Omental fat pad (tissue), 4 donors: ENCODE results near the gene RHNO1. TPM values are rescaled to one million over a fixed set of nuclear protein-coding genes. Genes with fewer than 3 reads are reported as not detected.

Experiments
- ATAC-seq: fragments of 150-250 bp; one replicate; pipeline ENCODE4 v1.9.1; 2016; ENCODE audit warnings: mild to moderate bottlenecking, moderate library complexity; ENCODE audit not compliant: low FRiP score
- DNase-seq: peaks from one replicate; pipeline ENCODE4 v3.0.0-alpha.2; 2019; ENCODE audit warnings: low spot score
- total RNA-seq, 4 donors: library from RNA; depleted of rRNA; stranded (reverse); fragments of >200 nt; gene quantifications; one replicate each; pipeline ENCODE4 v1.1.0, GENCODE V29; 2016
- TF ChIP-seq, protein P1 (sequence below), 3 donors: fragments of 450-650 bp; IDR thresholded peaks; one replicate each; pipeline ENCODE4 v1.5.1; 2016 to 2017; ENCODE audit warnings: antibody characterized with exemption in 3 of 3, mild to moderate bottlenecking in 3 of 3, moderate library complexity in 2 of 3

Gene RHNO1
- total RNA-seq, 4 donors from 2014 or later: 4.6 to 8.8 (median 6.1) TPM

- DNase-seq (no peak), ATAC-seq (no peak)
- TF ChIP-seq, protein P1, sequence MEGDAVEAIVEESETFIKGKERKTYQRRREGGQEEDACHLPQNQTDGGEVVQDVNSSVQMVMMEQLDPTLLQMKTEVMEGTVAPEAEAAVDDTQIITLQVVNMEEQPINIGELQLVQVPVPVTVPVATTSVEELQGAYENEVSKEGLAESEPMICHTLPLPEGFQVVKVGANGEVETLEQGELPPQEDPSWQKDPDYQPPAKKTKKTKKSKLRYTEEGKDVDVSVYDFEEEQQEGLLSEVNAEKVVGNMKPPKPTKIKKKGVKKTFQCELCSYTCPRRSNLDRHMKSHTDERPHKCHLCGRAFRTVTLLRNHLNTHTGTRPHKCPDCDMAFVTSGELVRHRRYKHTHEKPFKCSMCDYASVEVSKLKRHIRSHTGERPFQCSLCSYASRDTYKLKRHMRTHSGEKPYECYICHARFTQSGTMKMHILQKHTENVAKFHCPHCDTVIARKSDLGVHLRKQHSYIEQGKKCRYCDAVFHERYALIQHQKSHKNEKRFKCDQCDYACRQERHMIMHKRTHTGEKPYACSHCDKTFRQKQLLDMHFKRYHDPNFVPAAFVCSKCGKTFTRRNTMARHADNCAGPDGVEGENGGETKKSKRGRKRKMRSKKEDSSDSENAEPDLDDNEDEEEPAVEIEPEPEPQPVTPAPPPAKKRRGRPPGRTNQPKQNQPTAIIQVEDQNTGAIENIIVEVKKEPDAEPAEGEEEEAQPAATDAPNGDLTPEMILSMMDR (IDR thresholded peaks at IDR 0.05): no peak
Measured at GRCh38 chr12:2835691-2836403, 41.2 kb upstream of the RHNO1 start.

- ATAC-seq: no peak
- TF ChIP-seq, protein P1 (IDR thresholded peaks at IDR 0.05): no peak
- DNase-seq: no peak
Measured at GRCh38 chr12:2836574-2836973, 40.4 kb upstream of the RHNO1 start.

DNA sequence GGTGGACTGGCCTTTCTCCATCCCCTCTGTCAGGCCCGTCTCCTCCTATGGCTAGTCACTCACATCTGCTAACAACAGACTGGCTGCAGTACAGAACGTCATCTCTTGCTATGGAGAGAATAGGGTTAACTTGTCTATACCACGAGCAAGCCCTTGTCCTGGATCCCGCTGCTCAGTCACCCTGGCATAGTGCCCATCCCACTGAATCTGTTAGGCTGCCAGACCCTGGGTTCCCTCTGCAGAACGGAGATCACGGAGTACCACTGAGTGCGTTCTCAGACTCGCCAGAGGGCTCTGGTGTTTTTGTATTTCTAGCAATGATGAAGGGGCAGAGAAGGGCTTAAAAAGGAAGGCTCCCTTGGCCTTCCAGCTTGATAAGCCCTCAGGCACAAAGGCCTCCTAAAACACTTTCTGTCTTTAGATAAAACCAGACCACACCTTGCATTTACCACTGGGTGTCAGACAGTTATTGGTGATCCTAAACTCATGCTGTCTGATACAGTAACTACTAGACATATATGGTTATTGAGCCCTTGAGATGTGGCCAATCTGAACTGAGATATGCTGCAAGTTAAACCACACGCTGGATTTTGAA, 35.9 kb upstream of the RHNO1 start:
- TF ChIP-seq, protein P1 (IDR thresholded peaks at IDR 0.05): no peak
- ATAC-seq: no peak

DNA sequence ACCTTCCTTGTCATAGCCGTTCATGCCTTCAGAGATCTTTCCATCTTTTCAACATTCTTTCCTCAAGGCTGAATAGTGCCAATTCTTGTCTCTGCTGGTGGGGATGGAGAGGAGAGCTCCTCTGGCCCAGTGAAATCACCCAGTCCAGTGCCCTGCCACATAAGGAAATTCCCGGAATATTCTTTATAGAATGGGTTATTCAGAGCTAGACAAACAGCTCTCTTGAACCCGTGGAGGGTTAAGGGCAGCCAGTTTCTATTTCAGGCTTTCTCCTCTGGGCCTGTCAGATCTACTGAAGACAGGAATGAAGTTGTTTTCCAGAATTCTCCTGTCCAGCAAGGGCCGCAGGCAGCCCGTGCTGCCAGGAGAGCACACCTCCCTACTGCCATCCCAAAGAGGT, 34.1 kb upstream of the RHNO1 start:
- TF ChIP-seq, protein P1 (IDR thresholded peaks at IDR 0.05): no peak
- no peak for ATAC-seq
- DNase-seq: no peak

More for the DNA sequence above, 35.9 kb upstream of the RHNO1 start:
- no peak for DNase-seq

DNA sequence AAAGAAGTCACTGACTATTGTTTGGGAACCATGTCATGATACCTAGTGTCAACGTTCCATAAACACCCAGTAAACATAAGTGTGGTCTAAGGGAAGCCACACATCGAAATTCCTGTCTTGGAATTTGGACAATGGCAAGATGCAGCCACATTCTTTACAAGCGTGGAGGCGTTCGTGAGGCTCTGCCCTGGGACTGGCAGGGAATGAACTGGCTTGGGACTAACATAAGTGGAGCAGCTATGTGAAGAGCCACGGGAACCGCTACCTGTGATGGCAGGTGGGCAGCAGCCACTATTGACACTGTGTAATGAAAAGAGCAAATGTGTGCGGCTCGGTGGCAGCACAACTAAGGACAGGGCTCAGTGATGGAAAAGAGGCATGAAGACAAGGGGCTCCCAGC, 32.2 kb upstream of the RHNO1 start:
- ATAC-seq: no peak
- TF ChIP-seq, protein P1 (IDR thresholded peaks at IDR 0.05): no peak
- no peak for DNase-seq

DNA sequence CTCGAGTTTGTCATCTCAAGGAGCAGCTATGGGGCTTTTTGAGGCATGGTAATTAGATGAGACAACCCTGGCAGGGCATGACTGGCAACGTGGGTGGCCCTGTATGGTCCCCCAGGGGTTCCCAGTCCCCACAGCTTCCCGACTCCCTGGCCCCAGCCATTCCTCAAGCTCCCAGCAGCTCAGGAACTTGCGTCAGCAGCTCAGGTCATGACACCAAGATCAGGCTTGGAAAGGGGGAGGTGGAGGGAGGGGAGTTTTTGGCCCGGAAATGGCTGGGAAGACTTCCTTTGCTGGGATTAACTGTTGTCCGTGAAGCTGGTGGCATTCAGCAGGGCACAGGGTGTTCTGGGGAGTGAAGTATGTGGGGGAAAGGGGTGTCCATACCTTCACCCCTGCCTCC, 31.7 kb upstream of the RHNO1 start:
- ATAC-seq (no peak), DNase-seq (no peak)
- TF ChIP-seq, protein P1 (IDR thresholded peaks at IDR 0.05): no peak

GRCh38 chr12:2851931-2852330, 25.1 kb upstream of the RHNO1 start:
- TF ChIP-seq, protein P1 (IDR thresholded peaks at IDR 0.05): no peak
- no peak for ATAC-seq

More at GRCh38 chr12:2851931-2852330, 25.1 kb upstream of the RHNO1 start:
- DNase-seq: no peak
